NCI-H510A treated with DMSO at 0.1 percent for 48 hours (cell line): Measurements from ENCODE around the gene SPATS2L.

Source experiments
- DNase-seq: peaks from one replicate; lab custom pipeline; 2025; lab: John Stamatoyannopoulos, UW

SPATS2L gene

GRCh38 chr2:200297100-200297499, 9.4 kb upstream of the SPATS2L start:
- DNase-seq, result no peak

GRCh38 chr2:200297989-200298388, 8.5 kb upstream of the SPATS2L start:
- no peak for DNase-seq

DNA sequence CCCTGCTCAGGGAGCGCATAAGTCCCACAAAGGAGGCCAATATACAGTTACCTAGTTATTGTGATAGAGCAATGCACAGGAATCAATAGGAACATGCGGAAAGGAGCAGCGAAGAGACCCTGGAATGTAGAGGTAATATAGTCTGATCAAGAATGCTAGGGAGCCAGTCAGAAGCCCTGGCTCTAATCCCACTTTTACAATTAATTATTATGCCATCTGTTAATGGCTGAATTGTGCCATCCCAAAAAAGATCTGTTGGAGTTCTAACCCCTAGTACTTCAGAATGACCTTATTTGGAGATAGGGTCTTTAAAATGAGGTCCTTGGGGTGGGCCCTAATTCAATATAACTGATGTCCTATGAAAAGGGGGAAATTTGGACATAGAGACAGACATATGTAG, 7.7 kb upstream of the SPATS2L start:
- no peak for DNase-seq

DNA sequence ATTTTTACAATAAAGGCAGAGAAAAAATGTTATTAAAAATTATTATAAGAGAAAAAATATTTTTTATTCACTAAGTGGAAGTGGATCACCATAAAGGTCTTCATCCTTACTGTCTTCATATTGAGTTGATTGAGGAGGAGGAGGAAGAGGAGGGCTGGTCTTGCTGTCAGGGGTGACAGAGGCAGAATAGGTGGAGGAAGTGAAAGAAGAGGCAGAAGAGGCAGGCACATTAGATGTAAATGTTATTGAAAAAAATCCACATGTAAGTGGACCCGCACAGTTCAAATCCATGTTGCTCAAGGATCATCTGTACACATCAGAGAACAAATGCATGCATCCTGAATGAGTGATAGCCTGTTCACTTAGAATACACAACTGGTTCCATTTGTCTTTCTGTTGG, 6.4 kb upstream of the SPATS2L start:
- DNase-seq, result no peak

DNA sequence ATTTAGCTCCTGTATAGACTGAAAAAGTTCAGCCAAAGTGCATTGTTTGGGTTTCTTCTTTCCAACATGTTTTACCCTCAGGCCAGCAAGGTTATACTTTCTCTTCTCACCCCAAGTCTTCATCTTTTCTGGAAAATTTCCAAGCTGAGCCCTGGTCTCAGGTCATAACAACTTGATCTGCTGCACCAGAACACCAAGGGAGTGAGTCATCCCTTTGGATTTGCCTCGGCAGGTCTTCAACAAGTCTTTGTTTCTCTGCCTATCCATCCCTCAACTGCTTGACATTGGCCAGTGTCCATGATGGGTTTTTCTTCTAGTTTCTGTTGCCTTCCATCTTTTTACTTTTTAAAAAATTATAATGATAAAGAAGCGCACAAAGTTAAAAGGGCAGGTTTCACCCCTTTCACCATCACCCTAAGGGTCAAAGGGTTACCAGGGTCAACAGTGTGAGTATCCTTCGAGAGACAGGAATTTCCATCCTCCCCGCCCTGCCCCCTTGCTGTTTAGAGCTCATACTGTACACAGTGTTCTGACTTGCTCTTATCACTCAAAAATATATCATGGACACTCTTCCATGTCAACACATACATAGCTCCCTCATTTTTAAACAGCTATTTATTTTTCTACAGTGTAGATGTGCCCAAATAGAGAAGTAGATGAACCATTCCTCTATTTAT, 5.7 kb upstream of the SPATS2L start:
- no peak for DNase-seq

GRCh38 chr2:200301953-200302858, 4.3 kb upstream of the SPATS2L start:
- DNase-seq, result no peak

DNA sequence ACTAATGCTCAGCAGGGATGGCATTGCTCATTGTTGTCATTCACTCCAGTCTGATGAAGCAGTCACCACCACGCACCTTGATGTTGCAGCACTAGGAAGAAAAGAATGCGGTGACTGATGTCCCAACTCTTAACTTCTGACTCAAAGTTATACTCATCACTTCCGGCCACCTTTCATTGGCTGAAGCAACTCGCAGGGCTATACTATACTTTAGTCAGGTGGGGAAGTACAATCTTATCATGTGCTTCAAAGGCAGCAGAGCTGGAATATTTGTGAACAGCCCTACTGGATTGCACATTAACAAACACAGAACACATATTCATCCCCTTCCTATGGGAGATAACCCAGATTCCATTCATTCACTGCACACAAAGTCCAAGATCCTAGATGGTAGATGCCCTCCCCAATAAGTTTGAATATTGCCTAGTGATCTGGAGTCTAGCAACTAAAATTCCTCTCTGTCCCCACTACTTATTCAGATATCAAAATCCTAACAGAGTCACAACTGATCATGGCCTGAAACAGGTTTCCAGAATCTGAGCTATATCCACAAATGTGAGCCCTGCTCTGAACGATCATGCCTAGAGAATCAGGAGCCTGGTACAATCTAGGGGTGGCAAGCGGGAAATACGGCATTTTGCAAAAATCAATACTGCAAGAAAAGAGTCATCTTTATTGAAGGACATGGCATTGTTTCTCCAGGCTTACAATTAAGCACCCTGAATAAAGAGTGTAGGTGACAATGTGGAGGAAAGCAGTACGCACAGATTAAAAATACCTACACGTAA, 3.4 kb upstream of the SPATS2L start:
- no peak for DNase-seq

GRCh38 chr2:200305797-200306195, 697 bp upstream of the SPATS2L start:
- DNase-seq, result peak; percentile 74

GRCh38 chr2:200306931-200307723, 634 bp downstream of the SPATS2L start:
- DNase-seq, result no peak

GRCh38 chr2:200307724-200308545, 1.4 kb downstream of the SPATS2L start:
- no peak for DNase-seq

DNA sequence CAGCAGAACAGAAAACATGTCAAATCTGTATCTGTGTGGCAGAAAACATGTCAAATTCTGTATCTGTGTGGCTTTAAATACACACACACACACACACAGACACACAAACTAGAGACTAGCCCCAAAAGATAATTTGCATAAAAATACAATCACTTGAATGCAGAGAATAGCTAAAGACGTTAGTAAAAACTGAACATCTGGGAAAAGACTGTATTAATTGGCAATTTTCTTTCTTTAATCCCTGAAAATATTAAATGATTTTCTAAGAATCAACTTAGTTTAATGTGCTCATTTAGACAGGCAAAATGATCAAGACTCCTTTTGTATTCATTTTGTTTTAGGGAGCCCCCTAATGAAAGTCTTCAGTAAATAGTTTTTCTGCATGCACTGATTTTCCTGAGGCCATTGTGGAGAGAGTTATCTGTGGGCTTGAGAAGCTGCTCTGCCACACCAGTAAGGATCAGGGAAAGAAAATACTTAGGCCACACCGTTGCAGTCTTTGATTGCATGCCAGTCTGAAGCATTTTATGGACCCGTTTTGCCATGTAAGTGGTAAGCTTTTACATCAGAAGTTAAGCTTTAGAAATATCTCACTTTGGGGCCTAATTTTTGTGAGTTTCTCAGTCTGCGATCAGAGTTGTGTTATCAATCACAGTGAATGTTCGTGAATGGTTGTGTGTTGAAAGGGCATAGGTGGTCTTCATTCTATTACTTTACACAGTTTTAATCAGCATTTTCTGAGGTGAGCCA, 2.2 kb downstream of the SPATS2L start:
- DNase-seq, result no peak

DNA sequence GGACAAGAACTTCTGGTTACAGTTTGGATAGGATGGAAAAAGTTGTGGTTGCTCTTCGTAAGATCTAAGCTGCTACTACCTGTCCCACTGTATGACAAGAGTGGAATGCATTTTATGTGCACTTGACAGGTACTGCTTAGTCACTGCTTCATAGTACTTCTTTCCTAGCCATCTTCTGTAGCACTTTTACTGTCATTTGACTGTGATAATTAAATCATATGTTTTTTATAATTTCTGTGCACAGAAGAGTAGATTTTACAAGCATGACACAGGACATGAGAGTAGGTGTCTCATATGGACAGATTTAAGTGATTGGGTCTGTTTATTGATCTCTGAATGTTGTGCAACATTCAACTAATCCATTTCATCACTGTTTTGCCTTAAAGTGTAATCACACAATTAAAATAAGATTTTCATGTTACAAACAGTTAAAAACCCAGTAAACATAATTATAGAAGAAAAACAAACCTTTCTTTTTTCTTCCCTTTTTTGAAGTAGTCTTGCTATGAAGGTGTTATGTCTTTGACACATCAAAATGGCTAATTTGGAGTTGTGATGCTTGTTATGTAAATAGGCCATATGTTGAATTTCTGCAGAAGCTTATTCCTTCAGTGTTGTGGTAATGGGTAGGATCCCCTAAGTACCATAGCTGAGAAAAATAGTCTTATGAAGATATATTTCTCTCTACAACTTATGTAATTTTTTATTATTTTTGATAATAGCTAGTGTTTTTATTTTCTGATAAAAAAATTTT, 3.0 kb downstream of the SPATS2L start:
- no peak for DNase-seq

DNA sequence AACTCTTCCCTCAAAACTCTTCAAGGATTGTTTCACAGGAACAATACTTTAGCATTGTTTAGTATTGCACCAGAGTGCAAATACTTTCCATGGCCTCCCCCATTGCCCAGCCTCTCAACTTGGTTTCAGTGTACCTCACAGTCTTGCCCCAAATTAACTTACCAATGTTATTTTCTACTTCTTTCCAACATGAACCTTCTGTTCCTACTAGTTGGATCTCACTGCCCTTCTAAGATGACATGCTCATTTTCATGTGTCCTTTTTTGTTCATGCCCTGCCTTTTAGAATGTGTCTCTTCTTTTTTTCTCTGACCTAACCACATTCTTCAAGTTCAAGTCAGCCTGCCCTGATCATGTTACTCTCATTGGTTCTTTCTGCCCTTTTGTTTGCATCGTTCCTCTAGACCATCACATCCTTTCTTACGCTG, 4.1 kb downstream of the SPATS2L start:
- DNase-seq, result no peak

GRCh38 chr2:200311139-200311538, 4.6 kb downstream of the SPATS2L start:
- DNase-seq, result no peak

DNA sequence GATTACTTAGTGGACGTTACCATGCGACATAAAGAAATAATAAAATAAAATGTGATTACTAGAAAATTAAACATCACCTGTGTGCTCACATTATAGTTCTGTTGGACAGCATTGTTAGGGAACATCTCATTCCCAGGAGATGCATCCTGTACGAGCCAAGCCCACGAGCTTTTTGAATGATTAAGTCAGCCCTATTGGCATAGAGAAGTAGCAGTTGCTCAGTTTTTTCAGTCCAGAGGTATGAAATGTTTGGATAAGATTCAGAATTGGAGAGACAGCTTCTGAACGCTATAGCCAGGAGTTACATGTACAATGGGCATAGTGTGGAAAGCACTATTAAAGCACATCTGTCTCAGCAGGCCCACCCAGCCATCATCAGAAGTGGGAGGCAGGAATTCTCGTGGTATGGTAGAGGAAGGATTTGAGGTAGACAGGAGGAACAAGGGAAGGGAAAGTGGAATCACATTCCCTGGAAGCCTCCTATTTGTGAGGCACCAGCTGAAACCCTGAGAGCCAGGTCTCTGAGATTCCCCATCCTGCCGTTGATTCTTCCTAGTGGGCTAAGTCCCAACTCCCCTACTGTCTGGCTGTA, 8.6 kb downstream of the SPATS2L start:
- DNase-seq, result no peak

GRCh38 chr2:200317975-200318374, 11.5 kb downstream of the SPATS2L start:
- DNase-seq, result no peak

DNA sequence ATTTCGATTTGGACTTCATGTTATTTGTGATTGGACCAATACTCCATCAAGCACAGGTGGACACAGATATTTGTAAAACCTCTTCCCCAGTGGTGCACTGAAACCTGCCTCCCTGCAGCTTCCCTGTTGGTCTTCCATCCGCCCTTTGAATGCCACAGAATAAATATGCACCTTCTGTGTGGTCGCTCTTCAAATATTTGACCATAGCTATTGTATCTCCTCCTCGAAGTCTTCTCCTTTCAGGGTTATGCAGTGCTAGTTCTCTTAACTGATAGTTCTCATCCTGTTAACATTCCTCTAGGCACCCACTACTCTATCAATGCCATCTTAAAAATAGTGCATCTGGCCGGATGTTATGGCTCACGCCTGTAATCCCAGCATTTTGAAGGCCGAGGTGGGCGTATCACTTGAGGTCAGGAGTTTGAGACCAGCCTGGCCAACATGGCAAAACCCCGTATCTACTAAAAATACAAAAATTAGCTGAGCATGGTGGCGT, 12.5 kb downstream of the SPATS2L start:
- DNase-seq, result no peak

- DNase-seq, result peak; percentile 12
These were observed 13.2 kb downstream of the SPATS2L start for GRCh38 chr2:200319548-200320337.
